CD4-positive, alpha-beta T cell treated with Interleukin-21 for 1 hour (primary cell): Measurements from ENCODE around the gene TPPP.
"Not testable (repeated sequence)": the region's sequence is repeated elsewhere in the genome, so short reads cannot be mapped to it uniquely, and the experiment has no call there.

Experiments
- DNase-seq: peaks from one replicate; pipeline ENCODE4 v3.0.0-alpha.2; 2020

TPPP gene

DNA sequence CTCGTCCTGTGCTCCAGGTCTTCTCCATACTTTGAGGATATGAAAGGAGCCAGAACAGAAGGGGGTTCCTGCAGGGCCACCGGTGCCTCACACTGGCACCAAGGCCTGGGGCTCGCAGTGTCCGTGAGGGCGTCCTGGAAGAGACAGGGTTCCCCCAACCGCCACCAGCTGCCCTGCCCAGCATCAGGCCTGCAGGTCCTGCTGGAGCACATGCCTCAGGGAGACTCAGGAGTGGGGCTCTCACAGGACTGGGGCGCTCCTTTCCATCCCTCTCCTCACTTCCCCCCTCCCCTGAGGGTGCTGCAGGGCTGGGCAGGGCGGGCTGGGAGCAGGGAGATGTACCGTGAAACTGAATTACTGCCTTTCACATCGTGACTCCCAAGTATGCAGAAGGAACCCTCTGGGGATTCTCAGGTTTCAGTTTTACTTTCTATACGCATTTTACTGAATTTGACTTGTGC is 49.3 kb downstream of the TPPP start:
- no peak for DNase-seq

- no peak for DNase-seq
These were observed 49.8 kb downstream of the TPPP start for GRCh38 chr5:643351-643801.

DNA sequence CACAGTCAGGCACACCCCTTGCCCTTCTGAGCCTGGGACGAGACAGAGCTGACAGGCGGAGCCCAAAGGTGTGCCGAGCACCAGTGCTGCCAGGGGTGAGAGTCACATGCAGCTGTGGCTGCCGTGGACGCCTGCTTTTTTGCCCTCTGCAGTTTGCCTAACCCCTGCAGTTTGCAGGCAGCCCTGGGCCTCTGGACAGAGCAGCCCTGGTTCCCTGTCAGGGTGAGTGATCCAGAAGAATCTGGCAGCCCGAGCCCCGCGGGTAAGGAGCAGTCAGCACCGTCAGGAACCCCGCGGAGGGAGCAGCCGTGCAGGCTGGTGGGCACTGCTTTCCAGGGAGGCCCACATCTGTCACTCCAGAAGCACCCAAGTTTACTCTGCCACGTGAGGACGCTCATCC is 50.7 kb downstream of the TPPP start:
- DNase-seq = no peak

- DNase-seq = no peak
These were observed 51.8 kb downstream of the TPPP start for GRCh38 chr5:641331-641765.

GRCh38 chr5:640461-641330 is 52.5 kb downstream of the TPPP start:
- no peak for DNase-seq

- no peak for DNase-seq
These were observed 53.5 kb downstream of the TPPP start for GRCh38 chr5:639584-640213.

DNA sequence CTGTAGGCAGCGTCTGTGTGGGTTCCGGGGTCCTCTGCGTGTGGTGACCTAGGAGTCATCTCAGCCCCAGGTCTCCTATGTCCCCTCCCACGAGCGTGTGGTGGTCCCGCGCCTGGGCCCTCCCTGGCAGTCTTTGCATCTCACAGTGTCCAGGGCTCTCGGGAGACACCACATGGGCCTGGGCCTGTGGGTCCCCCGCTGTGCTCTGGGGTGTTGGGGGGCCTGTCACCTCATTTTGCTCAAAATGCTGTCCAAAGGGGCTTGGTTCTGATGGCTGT is 54.0 kb downstream of the TPPP start:
- DNase-seq = no peak

DNA sequence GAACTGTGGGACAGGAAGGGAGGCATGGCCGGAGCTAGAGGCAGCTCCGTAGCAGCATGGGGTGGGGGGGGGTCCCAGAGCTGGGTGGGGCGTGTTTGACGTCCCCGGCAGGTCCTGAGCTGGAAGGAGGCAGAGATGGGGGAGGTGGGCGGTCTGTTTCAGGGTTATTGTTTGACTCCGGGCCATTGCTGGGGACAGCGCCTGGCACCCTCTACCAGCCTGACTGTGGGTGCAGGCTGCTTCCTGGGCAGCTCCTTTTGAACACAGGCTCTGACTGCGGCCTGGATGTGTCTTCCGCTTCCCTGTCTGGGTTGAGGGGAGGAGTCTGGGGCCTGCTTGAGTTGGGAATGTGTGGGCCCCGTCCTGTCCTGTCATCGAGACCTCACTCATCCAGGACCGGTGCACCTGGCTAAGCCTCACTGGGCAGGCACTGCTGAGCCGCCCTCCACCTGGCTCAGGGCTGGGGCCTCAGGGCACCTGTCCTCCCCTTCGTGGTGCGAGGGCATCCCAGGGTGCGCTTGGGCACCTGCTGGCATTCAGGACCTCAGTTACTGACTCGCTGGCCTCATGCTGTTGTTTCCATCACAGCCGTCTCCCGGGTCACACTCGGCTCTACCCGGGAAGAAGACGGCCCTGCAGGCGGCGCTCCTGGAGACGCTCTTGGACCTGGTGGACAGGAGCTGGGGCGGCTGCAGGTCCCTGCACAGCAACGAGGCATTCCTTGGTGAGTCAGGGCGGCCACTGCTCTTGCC is 54.5 kb downstream of the TPPP start:
- no peak for DNase-seq

GRCh38 chr5:637581-638450 is 55.3 kb downstream of the TPPP start:
- no peak for DNase-seq

DNA sequence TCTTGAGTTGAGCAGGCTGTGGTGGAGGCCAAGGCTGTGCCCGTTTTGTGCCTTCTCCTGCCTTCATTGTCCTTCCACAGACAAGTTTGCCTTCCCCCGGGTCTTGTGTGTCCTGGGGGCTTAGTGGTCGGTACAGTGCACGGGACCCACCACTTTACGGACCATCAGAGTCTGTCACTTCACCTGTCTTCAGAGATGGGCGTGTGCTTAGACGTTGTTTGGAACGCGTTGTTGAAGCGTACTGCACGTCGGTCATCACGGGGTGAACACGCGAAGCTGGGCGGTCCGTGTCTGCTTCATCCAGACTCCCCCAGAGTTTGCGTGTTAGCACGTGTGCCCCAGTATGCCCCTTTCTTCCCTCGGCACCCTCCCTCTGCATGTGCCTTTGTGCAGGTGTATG is 56.2 kb downstream of the TPPP start:
- no peak for DNase-seq

DNA sequence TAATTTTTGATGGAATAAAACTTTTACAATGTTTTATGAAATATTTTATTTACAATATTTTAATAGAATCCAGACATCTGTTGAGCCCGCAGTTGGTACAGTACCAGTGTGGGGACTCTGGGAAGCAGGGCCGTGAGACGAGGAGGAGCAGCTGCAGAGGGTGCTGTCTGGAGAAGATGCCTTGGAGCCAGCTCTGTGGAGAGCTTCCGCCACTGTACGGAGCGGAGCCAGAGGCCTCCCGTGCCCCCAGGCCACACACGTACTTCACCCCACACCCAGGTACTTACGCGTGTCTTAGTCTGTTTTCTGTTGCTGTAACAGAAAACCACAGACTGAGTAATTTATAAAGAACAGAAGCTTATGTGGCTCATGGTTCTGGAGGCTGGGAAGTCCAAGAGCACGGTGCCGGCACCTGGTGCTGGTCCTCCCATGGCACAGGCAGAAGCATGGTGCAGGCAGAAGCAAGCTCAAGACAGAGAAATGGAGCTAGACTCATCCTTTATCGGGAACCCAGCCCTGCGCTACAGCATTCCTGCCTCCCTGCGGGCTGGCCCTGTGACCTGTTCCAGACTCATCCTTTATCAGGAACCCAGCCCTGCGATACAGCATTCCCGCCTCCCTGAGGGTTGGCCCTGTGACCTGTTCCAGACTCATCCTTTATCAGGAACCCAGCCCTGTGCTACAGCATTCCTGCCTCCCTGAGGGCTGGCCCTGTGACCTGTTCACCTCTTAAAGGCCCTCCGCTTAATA is 57.7 kb downstream of the TPPP start:
- no peak for DNase-seq

DNA sequence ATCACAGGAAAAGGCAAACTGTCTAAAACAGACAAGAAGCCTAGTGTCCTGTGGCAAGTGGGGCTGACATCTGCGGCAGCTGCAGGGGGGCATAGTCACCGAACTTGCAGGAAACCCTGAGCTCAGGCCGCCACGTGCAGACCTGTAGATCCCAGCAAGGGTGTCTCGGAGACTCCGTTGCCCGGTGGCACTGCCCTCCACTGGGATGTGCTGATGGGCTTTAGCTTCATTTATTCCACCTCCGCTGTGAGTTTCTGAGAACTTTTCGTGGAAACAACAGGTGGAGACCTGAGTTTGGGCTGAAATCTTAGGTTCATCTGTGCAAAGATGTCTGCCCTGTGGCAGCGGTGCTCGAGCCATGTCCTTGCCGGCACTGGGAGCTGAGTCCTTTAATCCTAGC is 59.0 kb downstream of the TPPP start:
- DNase-seq = no peak

GRCh38 chr5:633501-633955 is 59.6 kb downstream of the TPPP start:
- no peak for DNase-seq

DNA sequence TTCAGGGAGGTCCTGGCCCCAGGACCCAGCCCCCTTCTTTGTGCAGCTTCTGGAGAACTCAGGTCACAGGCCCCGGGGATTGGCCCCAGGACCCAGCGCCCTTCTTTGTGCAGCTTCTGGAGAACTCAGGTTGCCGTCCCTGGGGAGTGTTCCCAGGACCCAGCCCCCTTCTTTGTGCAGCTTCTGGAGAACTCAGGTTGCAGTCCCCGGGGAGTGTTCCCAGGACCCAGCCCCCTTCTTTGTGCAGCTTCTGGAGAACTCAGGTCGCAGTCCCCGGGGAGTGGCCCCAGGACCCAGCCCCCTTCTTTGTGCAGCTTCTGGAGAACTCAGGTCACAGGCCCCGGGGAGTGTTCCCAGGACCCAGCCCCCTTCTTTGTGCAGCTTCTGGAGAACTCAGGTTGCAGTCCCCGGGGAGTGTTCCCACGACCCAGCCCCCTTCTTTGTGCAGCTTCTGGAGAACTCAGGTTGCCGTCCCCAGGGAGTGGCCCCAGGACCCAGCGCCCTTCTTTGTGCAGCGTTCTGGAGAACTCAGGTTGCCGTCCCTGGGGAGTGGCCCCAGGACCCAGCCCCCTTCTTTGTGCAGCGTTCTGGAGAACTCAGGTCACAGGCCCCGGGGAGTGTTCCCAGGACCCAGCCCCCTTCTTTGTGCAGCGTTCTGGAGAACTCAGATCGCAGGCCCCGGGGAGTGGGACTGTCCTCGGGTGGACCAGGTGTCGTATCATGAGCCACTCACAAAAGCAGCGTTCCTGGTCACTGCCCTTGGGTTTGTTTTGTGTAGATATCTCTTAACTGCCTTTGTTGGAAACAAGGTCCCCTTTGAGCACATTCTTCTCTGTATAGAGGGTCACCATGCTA is 64.6 kb downstream of the TPPP start:
- not testable (repeated sequence) for DNase-seq

GRCh38 chr5:627840-628239 is 65.3 kb downstream of the TPPP start:
- DNase-seq = no peak

DNA sequence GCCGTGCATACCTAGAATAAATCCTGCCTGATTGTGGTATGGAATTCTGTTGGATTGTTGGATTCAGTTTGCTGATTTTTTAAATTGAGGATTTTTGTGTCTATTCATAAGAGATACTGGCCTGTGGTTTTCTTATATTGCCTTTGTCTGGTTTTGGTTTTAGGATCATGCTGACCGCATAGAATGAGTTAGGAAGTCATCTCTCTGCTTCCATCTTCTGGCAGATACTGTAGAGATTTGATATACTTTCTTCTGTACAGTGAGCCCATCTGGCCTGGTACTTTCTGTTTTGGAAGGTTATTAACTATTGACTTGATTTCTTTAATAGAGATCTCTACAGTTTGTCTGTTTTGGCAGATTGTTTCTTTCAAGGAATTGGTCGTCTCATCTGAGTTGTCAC is 66.3 kb downstream of the TPPP start:
- DNase-seq = no peak

DNA sequence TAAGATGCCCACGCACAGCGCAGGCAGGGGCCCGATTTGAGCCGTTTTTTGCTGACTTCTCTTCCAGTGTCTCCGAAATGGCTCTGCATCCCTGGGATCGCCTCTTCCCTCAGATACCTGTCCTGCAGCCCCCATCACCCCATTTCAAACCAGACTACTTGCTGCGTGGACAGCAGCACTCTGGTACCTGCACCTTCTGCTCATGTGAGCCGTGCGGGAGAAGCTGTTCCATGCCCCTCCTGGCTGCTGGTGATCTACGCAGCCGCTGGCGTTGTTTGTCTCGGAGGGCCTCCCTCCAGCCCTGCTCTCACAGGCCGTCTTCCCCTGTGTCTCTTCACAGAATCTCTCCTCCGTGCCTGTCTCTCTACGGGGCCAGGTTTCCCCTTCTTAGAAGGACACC is 67.6 kb downstream of the TPPP start:
- no peak for DNase-seq

DNA sequence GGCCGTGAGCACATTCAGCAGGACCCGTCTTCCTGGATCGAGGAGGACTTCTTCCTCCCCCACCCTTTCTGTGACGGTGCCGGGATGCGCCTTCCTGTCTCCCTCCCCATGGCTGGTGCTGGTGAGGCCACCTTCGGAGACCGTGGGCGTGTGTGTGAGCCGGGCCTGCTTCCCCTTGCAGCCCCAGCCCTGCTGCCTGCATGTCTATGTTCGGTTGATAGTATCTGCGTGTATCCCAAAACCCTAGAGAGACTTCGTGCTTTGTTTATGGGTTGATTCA is 68.3 kb downstream of the TPPP start:
- no peak for DNase-seq

DNA sequence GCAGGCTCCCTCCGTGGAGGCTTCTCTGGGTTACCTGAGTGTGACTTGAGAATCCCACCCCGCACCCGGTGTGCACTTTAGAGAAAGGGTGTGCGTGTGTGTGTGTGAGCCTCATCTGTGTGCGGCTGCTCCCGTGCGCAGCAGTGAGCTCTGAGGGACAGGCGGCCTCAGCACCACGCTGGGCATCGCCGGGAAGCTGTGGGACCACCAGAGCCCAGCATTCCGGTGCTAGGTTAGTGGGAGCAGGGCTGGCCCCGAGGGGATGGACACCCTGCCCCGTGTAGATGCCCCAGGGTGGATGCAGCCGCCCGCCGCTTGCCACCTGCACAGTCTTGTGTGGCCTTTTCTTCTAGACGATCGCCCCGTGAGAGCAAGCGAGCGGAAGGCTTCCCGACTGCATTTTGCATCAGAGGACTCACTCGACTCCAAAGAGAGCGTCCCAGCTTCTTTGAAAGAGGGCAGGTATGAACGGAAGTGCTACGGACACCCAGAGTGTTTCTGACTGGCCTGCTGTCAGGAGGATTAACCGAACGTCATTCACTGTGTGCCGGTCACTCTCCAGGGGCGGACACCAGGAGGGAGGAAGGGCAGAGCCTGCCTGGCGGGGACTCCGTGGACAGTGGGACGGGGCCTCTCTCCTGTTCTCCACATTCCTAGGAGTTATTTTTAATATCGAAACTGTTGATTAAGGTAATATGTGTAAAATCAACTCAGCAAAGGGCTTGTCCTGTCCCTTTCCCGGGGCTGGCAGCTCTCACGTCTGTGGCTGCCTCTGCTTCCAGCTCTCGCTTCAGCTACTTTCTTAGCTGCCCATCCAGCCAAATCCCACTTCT is 68.8 kb downstream of the TPPP start:
- no peak for DNase-seq

- DNase-seq = no peak
These were observed 69.6 kb downstream of the TPPP start for GRCh38 chr5:623531-623930.
